Upper lobe of left lung (tissue), 4 donors: ENCODE results near the gene ARHGAP19.

Source experiments
- EP300 ChIP-seq, 4 donors: sonication (generic); formaldehyde crosslinking; IDR thresholded peaks; one replicate each; pipeline ENCODE4 v1.5.1; 2017; ENCODE audit warnings: antibody characterized with exemption in 4 of 4, control low read depth in 2 of 4
- POLR2AphosphoS5 ChIP-seq, 2 donors: sonication (generic); formaldehyde crosslinking; IDR thresholded peaks; one replicate each; pipeline ENCODE4 v1.5.1; 2017; ENCODE audit warnings: antibody characterized with exemption in 2 of 2
- TF ChIP-seq, protein P1 (sequence below), 6 experiments: fragments of 450-650 bp in 4 of 6; fragments of 200-600 bp in 2 of 6; sonication (generic) in 2 of 6; IDR thresholded peaks; one replicate each; pipeline ENCODE4 v1.5.1; 2016 to 2019; ENCODE audit warnings: antibody characterized with exemption in 6 of 6

GRCh38 chr10:97274828-97275227 lies 17.6 kb downstream of the ARHGAP19 start:
- TF ChIP-seq, protein P1, sequence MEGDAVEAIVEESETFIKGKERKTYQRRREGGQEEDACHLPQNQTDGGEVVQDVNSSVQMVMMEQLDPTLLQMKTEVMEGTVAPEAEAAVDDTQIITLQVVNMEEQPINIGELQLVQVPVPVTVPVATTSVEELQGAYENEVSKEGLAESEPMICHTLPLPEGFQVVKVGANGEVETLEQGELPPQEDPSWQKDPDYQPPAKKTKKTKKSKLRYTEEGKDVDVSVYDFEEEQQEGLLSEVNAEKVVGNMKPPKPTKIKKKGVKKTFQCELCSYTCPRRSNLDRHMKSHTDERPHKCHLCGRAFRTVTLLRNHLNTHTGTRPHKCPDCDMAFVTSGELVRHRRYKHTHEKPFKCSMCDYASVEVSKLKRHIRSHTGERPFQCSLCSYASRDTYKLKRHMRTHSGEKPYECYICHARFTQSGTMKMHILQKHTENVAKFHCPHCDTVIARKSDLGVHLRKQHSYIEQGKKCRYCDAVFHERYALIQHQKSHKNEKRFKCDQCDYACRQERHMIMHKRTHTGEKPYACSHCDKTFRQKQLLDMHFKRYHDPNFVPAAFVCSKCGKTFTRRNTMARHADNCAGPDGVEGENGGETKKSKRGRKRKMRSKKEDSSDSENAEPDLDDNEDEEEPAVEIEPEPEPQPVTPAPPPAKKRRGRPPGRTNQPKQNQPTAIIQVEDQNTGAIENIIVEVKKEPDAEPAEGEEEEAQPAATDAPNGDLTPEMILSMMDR (IDR thresholded peaks at IDR 0.05): no peak
- TF ChIP-seq EP300 (IDR thresholded peaks at IDR 0.05): no peak
- no peak for TF ChIP-seq POLR2AphosphoS5 (IDR thresholded peaks at IDR 0.05)
